GM03348 (cell line): ENCODE data around the gene ARL8B.
"Not testable (repeated sequence)": the region's sequence is repeated elsewhere in the genome, so short reads cannot be mapped to it uniquely, and the experiment has no call there.

Experiments used
- DNase-seq: peaks from one replicate; pipeline ENCODE4 v3.0.0; 2012; ENCODE audit warnings: low spot score

The ARL8B gene

DNA sequence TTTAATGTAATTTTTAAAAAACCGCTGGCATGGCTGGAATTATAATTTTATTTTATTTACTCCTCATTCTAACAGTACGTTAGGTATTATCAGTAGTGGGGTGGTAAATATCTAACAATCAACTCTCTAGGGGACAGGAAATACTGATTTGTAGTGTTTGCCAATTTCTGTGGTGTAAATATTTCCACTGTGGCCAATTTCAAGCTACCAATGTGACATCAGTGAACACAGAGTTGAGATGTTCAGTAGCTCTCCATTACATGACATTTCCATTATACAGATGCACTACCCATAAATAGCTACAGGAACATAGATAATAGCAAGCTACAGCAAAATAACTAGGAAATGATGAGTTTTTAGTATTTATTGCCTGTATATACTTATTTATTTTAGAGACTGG is 10.0 kb upstream of the ARL8B start:
- no peak for DNase-seq

DNA sequence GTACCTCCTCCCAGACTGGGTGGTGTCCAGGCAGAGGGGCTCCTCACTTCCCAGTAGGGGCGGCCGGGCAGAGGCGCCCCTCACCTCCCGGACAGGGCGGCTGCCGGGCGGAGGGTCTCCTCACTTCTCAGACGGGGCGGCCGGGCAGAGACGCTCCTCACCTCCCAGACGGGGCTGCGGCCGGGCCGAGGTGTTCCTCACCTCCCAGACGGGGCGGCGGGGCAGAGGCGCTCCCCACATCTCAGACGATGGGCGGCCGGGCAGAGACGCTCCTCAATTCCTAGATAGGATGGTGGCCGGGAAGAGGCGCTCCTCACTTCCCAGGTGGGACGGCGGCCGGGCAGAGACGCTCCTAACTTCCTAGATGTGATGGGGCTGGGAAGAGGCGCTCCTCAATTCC is 8.4 kb upstream of the ARL8B start:
- DNase-seq, result not testable (repeated sequence)

DNA sequence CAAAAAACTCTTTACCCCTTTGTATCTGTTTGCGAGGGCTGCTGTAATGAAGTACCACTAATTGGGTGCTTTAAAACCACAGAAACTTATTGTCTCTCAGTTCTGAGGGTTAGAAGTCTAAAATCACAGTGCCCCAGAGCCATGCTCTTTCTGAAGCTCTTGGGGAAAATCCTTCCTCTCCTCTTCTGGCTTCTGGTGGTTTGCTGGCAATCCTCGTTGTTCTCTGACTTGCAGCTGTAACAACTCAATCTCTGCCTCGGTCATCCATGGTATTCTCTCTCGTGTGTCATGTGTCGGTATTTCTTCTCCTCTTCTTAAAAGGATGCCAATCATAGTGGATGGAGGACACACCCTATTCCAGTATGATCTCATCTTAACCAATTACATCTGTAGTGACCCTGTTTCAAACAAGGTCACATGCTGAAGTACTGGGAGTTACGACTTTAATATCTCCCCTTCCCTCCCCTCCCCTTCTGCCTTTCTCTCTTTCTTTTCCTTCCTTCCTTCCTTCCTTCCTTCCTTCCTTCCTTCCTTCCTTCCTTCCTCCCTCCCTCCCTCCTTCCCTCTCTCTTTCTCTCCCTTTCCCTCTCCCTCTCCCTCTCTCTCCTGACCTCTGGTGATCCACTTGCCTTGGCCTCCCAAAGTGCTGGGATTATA is 6.5 kb upstream of the ARL8B start:
- peak; percentile 46 for DNase-seq

DNA sequence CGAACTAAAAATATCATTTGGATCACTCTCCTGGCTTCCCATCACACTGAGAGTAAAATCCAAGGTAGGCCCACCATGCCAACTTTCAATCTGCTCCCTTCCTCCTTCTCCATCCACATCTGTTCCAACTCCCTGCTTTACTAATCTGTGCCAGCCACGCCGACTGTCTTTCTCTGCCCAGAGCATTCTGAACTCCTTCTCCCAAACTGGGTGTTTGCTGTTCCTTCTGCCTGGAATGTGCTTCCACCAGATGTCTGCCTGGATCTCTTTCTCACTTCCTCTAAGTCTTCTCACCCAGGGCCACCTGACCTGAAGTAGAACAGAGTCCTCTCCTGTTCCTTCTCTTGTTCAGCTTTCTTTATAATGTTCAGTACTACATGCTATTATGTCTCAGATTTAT is 5.6 kb upstream of the ARL8B start:
- peak; percentile 13 for DNase-seq

DNA sequence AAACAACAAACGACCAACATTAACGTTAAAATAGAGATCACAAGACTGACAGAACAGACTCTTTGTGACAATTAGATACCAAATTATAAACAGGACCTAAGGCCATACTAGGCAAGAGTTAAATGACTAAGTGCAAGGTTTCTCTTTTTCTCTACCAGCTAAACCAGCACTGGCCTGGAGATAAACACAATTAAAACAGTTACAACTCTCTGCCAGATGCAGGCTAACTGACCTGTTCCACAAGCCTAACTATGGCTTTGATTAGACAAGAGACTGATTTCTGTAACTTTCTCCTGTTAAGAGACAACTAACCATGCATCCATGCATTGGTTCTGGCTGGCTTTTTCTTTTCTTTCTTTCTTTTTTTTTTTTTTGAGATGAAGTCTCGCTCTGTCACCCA is 1.6 kb upstream of the ARL8B start:
- DNase-seq, result no peak

DNA sequence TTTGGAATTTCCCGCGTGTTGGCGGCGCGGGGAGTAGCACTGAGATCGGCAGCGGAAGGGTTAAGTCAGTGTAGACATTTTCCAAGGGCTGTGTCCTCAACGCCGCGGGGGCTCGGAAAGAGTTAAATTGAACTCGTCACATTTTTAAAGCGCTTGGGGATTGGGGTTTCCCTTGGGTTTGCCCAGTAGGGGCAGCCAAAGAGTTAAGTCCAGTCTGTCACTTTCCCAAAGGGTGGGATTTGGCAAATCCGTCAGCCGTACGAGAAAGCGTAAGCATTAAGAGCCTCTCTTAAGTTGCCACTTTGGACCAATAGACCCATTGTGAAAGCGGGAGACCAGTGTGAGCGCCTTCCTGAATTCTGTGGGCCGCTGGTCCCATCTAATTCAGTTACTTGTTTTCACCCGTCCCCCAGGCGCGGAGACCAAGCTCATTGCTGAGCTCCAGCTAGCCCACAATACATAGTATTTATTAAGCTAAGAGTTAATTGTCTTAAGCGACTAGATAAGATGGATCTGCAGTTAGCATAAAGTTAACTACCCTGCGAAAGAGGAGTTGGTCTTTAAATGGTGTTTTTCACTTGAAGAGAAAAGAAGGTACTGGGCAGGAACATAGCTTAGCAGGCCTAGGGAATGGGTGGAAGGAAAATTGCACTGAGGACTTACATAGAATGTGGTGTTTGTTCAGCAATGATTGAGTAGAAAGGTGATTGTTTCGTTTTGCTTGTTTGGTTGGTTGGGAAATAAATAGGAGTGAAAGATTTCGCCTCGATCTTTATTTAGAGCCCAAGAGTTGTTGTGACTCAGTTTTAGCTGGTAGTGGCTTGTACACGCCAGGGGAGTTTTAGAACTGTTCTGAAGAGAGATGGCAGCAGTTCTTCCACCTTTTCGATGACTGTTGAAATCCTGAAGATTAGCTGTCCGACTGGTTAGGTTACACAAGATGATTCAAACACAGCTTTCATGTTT is 932 bp downstream of the ARL8B start:
- peak; percentile 69 for DNase-seq

- DNase-seq, result no peak
These were observed 1.8 kb downstream of the ARL8B start for GRCh38 chr3:5123937-5124336.

DNA sequence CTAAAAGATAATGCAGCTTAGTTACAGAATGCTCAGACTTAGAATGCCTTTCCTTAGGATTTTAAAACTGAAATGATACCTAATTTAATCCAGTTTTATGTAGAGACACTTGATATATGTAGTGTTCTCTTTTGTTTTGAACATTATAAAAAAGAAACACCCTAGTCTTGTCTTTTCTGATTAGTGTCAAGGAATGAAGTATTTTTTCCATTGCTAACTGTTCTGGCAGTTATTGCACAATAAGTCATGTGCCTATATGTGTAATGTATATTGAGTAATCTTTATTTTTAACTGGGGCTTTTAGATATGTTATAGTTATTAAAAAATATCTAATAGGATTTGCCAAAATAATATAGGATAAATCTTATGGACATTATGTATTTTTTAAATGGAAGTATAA is 4.5 kb downstream of the ARL8B start:
- DNase-seq, result peak; percentile 12

DNA sequence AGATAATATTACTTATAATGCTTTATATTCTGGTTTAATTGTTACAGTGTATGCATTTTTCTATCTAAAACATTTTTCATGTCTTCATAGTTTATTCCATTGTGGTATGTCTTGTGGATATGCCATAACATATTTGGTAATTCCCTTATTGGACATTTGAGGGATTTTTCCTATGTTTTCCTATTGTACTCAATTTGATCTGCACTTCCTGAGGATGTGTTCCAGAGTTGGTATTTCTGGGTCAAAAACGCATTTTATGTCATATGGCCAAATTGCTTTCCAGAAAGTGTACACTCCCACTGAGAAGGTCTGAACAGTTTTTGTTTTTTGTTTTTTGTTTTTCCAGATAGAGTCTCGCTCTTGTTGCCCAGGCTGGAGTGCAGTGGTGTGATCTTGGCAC is 6.8 kb downstream of the ARL8B start:
- no peak for DNase-seq

DNA sequence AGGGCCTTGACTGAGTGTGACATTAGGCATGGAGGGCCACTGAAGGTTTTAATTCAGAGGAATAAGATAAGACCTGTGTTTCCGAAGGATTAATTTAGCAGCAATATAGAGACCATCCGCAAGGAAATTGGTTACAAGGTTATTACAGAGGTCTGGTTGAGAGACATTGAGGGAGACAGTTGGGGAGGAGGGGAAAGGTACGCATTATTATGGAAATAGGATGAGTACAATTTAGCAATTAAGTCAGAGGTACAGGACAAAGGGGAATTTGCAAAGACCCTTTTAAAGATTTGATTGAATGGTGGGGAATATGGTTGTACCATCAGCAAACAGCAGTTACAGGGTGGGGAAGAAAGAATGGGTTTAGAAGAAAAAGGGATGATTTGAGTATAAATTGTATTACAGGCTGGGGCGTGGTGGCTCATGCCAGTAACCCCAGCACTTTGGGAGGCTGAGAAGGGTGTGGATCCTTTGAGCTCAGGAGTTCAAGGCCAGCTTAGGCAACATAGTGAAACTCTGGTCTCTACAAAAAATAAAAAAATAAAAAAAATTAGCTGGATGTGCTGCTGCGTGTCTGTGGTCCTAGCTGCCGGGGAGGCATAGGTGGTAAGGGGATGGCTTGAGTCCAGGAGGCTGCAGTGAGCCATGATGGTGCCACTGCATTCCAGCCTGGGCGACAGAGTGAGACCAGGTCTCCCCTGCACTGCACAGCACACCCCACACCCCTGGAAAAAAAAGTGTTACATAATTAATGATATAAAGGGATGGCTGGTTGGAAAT is 11.3 kb downstream of the ARL8B start:
- no peak for DNase-seq

- DNase-seq, result no peak
These were observed 11.9 kb downstream of the ARL8B start for GRCh38 chr3:5134019-5134391.

DNA sequence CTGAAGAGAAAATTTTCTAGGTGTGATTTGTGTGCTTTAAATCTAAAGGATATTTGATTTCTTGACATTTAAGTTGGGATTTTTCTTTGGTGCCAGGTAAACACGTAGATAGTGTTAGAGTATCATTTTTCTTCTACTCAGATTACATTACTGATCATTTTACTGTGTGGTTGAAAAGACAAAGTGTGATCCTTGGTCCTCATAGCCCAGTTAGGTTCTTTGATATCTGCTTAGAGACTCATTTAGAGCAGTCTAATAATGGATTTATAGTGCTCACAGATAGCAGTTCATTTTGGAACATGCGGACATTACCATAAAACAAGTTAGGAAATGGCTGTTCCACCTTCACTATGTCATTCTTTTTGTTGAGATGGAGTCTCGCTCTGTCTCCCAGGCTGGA is 12.4 kb downstream of the ARL8B start:
- no peak for DNase-seq

DNA sequence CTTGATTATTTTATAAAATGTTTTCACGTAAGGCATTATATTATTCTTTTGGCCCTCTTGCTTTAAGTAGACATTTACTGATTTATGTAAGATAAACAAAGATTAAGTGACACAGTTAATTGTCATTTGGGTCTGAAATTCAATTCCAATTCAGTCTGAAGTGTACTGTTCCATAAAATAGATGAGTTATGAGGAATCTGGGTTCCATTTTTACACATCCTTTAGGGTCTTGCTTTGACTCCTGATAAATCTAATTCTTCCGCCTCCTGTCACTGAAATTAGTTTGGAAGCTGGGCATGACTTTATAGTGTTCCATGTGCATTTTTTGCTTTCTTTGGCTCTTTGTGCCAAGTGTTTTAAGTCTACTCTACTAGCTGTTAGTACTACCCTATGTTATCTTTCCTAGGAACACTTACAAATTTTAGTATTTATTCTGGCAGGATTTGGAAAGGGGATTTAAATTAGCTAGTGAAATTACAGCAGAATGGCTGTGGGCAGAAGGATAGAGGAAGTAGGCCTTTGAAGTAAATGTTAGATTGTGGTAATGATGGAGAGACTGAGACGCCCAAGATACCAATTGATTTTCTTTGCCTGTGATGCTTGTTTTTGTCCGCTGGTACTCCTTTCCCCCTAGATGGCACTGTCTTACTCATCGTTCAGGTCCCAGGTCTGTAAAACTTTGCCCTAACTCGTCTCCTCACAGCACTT is 14.3 kb downstream of the ARL8B start:
- no peak for DNase-seq

- no peak for DNase-seq
These were observed 14.9 kb downstream of the ARL8B start for GRCh38 chr3:5136919-5137429.

DNA sequence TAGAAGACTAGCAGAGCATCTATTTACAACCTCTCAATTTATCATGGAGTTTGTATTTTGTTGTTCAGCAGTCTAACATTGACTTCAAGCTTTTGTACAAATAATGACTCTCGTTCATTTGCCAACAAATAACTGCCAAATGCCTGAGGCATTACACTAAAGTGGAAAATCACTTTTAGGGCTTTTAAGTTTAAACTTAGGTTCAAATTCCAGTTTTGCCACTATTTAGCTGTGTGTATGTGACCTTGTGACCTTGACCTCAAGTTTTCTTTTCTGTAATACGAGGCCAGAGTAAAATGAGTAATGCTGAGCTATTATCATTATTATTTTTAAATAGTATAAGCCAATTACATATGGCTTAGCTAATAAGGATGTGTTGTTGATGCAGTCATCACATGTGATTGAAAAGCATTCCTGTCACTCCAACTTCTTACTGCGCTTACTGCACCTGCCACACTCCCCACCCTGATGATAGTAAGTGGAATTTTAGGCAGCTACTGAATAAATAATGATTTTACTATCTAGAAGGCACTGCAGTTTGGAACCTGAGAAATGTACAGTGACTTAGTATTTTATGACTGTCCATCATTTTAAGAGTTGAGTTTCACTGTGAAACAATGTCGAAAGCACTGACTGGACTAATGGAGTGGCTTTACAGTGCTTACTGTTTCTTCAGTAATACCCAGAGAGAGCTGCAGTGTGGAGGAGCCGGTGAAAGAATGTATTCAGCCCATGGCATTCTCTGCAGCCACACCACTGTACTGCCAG is 16.3 kb downstream of the ARL8B start:
- peak; percentile 35 for DNase-seq

DNA sequence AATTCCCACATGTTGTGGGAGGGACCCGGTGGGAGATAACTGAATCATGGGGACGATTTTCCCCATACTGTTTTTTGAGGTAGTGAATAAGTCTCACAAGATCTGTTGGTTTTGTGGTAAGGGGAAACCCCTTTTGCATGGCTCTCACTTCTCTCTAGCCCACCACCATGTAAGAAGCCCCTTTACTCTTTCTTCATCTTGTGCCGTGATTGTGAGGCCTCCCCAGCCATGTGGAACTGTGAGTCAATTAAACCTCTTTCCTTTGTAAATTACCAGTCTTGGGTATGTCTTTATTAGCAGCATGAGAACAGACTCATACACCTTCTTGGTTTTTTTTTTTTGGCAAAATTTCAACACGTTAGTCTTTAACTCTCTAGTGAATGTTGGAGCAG is 18.1 kb downstream of the ARL8B start:
- DNase-seq, result no peak

DNA sequence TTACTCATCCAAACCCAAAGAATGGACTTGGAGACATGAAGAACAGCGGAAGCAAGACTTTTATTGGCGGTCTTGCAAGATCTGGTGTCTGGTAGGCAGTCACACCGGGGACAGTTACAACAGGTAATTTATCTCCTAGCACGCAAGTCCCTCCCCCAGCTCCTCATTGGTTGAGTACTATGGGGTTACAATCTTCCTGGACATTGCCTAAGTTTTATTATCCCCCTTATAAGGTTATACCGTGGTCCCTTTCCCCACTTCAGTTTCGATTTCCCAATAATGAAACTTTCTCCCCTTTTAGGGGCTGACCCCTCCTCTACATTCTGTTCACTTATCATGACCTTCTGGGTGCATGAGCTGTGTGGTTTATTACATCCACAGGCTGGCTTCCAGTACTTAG is 18.7 kb downstream of the ARL8B start:
- DNase-seq, result no peak

GRCh38 chr3:5141760-5142159 is 19.7 kb downstream of the ARL8B start:
- DNase-seq, result no peak

DNA sequence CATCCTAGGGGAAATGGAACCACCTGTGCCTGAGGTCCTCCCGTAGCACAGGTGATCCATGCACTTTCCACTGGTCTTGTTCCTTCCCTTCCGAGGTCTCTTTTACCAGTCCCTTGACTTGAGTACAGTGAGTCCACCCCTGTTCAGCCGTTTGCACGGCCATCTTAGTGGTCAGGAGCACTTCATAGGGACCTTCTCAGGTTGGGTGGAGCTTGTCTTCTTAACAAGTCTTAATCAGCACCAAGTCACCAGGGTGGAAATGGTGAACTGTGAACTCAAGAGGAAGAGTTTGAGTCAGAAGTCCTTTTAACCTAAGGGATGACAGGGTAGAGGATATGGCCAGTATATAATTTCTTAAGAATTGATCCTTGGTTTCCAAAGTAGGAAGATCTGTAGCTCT is 21.4 kb downstream of the ARL8B start:
- no peak for DNase-seq

- no peak for DNase-seq
These were observed 22.4 kb downstream of the ARL8B start for GRCh38 chr3:5144316-5144994.

DNA sequence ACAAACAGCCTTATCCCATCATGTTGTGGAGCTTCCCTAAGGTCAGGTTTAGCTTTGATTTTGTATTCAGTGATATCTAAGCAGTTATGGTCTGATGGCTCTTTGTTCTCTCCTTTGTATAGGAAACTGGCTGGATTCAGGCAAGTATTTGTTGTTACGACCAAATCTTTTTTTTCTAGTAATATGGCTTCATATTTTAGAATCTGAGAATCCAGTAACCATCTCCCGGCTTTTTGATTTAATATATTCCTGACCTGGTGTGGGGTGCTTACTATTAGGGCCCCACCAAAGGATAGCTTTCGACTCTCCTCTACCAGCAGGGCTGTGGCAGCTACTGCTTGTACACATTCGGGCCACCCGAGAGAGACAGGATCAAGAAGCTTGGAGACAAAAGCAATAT is 23.0 kb downstream of the ARL8B start:
- no peak for DNase-seq
